Right forelimb (tissue), 1 donor: ENCODE data around the gene DCHS1.
A peak's percentile ranks its signal among the peaks of the same experiment; 100 is the strongest.

Experiments
- DNase-seq: peaks from one replicate; pipeline ENCODE4 v3.0.0-alpha.2; 2018

Gene DCHS1

GRCh38 chr11:6673523-6674218 lies 18.1 kb upstream of the DCHS1 start:
- DNase-seq = no peak

GRCh38 chr11:6671991-6672390 lies 16.4 kb upstream of the DCHS1 start:
- no peak for DNase-seq

GRCh38 chr11:6670202-6670830 lies 14.7 kb upstream of the DCHS1 start:
- no peak for DNase-seq

- DNase-seq = no peak
These were observed 12.2 kb upstream of the DCHS1 start for GRCh38 chr11:6667733-6668374.

- DNase-seq = no peak
These were observed 10.9 kb upstream of the DCHS1 start for GRCh38 chr11:6666302-6667183.

GRCh38 chr11:6664551-6664950 lies 8.9 kb upstream of the DCHS1 start:
- DNase-seq = no peak

GRCh38 chr11:6663794-6664469 lies 8.3 kb upstream of the DCHS1 start:
- DNase-seq = no peak

GRCh38 chr11:6660712-6661111 lies 5.1 kb upstream of the DCHS1 start:
- DNase-seq = no peak

GRCh38 chr11:6658647-6659046 lies 3.0 kb upstream of the DCHS1 start:
- no peak for DNase-seq

- no peak for DNase-seq
These were observed 1.7 kb upstream of the DCHS1 start for GRCh38 chr11:6657346-6657745.

- no peak for DNase-seq
These were observed 1.3 kb upstream of the DCHS1 start for GRCh38 chr11:6656936-6657335.

- DNase-seq = no peak
These were observed 941 bp upstream of the DCHS1 start for GRCh38 chr11:6656584-6656915.

- DNase-seq = peak; percentile 65
These were observed 404 bp downstream of the DCHS1 start for GRCh38 chr11:6655020-6655789.

GRCh38 chr11:6654281-6655019 lies 1.2 kb downstream of the DCHS1 start:
- DNase-seq = no peak

GRCh38 chr11:6653656-6654055 lies 2.0 kb downstream of the DCHS1 start:
- no peak for DNase-seq

GRCh38 chr11:6653097-6653496 lies 2.5 kb downstream of the DCHS1 start:
- no peak for DNase-seq

GRCh38 chr11:6652182-6652581 lies 3.4 kb downstream of the DCHS1 start:
- no peak for DNase-seq

- DNase-seq = no peak
These were observed 4.6 kb downstream of the DCHS1 start for GRCh38 chr11:6650980-6651379.

- no peak for DNase-seq
These were observed 5.5 kb downstream of the DCHS1 start for GRCh38 chr11:6650104-6650503.

GRCh38 chr11:6648501-6648900 lies 7.1 kb downstream of the DCHS1 start:
- DNase-seq = no peak

GRCh38 chr11:6647836-6648235 lies 7.8 kb downstream of the DCHS1 start:
- no peak for DNase-seq
